IPS-18a (cell line): ENCODE results near the gene CHID1.

Source experiments
- H3K27ac ChIP-seq: one replicate; pipeline ENCODE4 v1.5.1; 2013; ENCODE audit warnings: low read length
- H3K27me3 ChIP-seq: one replicate; pipeline ENCODE4 v1.6.1; 2013; ENCODE audit warnings: mild to moderate bottlenecking, low read length; ENCODE audit not compliant: control insufficient read depth, insufficient read depth
- H3K36me3 ChIP-seq: one replicate; pipeline ENCODE4 v1.6.1; 2013; ENCODE audit warnings: low read depth, low read length; ENCODE audit not compliant: control insufficient read depth
- H3K4me1 ChIP-seq: one replicate; pipeline ENCODE4 v1.6.1; 2013; ENCODE audit warnings: low read depth, low read length; ENCODE audit not compliant: control insufficient read depth
- H3K4me3 ChIP-seq: one replicate; pipeline ENCODE4 v1.5.1; 2013; ENCODE audit warnings: low read length
- H3K9ac ChIP-seq: one replicate; pipeline ENCODE4 v1.6.1; 2013; ENCODE audit warnings: mild to moderate bottlenecking, low read length, moderate library complexity
- H3K9me3 ChIP-seq: one replicate; pipeline ENCODE4 v1.6.1; 2013; ENCODE audit warnings: low read depth, low read length; ENCODE audit not compliant: control insufficient read depth

CHID1 gene

GRCh38 chr11:866481-866880 is 44.1 kb downstream of the CHID1 start:
- Histone ChIP-seq H3K9ac (no peak overlapping the region), H3K36me3 (no peaks in the 10 kb centered on the region), H3K27me3 (no peaks in the 10 kb centered on the region), H3K27ac (no peak overlapping the region), H3K4me3 (no peak overlapping the region), H3K4me1 (peaks cover 25% of the 10 kb centered on the region), H3K9me3 (no peaks in the 10 kb centered on the region)

GRCh38 chr11:865462-866430 is 44.9 kb downstream of the CHID1 start:
- Histone ChIP-seq H3K4me1 (peaks cover 25% of the 10 kb centered on the region), H3K4me3 (no peak overlapping the region), H3K27ac (no peak overlapping the region), H3K27me3 (peaks cover 4% of the 10 kb centered on the region), H3K36me3 (no peaks in the 10 kb centered on the region), H3K9ac (no peak overlapping the region), H3K9me3 (no peaks in the 10 kb centered on the region)

- no peak overlapping the region for H3K27ac ChIP-seq
- peaks cover 5% of the 10 kb centered on the region for H3K27me3 ChIP-seq
- no peaks in the 10 kb centered on the region for H3K9me3 ChIP-seq
- peaks cover 21% of the 10 kb centered on the region for H3K4me1 ChIP-seq
- H3K9ac ChIP-seq, result no peak overlapping the region
- no peaks in the 10 kb centered on the region for H3K36me3 ChIP-seq
- H3K4me3 ChIP-seq, result no peak overlapping the region
Measured at GRCh38 chr11:864898-865297, 45.7 kb downstream of the CHID1 start.

DNA sequence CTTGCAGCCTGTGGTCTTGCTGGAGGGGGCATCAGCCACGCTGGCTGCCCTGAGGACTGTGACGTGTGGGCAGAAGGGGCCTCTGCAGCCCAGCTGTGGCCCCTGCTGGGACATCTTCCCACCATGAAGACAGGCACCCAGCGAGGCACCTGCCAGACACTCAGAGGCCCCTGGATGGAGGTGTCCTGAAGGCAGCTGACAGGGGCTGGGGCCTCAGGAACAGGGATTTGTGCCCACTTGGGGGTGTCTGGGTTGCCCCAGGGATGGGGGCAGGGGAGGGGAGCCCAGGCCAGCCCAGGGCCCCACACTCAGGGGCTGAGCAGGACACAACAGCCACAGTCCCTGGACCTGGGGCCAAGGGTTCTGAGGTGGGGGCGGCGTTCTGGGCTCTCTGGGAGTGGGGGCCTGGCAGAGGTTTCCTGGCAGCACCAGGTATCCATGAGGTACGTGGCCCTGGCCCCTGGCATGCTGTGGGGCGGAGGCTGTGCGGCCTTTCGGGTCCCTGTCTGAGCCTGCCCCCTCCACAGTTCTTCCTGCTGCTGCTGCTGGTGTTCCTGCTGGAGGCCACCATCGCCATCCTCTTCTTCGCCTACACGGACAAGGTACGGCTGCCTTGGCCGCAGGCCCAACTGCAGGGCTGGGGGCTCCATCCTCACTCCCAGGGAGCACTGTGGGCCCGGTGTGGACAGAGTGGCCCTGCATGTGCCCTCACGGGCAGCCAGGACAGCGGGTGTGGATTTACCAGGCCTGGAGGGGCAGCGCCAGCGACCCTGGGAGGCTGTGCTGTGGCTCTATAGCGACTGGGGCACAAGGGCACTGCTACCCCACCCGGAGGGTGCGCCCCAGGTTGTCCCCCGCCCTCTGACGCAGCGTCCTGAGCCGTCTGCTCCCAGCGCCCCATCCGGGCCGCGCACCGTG is 46.4 kb downstream of the CHID1 start:
- Histone ChIP-seq H3K36me3 (no peaks in the 10 kb centered on the region), H3K9me3 (no peaks in the 10 kb centered on the region), H3K9ac (no peak overlapping the region), H3K4me1 (peaks cover 21% of the 10 kb centered on the region), H3K27me3 (peaks cover 5% of the 10 kb centered on the region), H3K4me3 (no peak overlapping the region), H3K27ac (no peak overlapping the region)

GRCh38 chr11:863023-863909 is 47.3 kb downstream of the CHID1 start:
- Histone ChIP-seq H3K27ac (no peak overlapping the region), H3K27me3 (peaks cover 5% of the 10 kb centered on the region), H3K9me3 (no peaks in the 10 kb centered on the region), H3K4me1 (peaks cover 21% of the 10 kb centered on the region), H3K9ac (peak overlapping the region; percentile 28), H3K4me3 (peak overlapping the region; percentile 33), H3K36me3 (no peaks in the 10 kb centered on the region)

DNA sequence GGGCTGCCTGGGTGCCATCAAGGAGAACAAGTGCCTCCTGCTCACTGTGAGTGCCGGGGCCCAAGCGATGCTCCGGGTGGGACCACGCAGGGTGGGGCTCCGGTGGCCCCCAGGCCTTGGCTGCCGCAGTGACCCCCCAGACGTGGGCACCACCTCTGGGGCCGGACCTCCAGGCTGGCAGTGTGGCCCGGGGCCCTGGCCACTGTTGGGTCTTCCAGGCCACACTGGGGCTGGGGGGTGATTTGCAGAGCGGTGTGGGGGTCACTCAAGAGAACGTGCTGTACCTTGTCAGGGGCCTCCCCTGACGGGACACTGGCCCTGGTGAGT is 48.0 kb downstream of the CHID1 start:
- peaks cover 21% of the 10 kb centered on the region for H3K4me1 ChIP-seq
- H3K36me3 ChIP-seq, result no peaks in the 10 kb centered on the region
- H3K9ac ChIP-seq, result peak overlapping the region; percentile 28
- H3K27me3 ChIP-seq, result peaks cover 5% of the 10 kb centered on the region
- peak overlapping the region; percentile 33 for H3K4me3 ChIP-seq
- H3K27ac ChIP-seq, result no peak overlapping the region
- no peaks in the 10 kb centered on the region for H3K9me3 ChIP-seq

DNA sequence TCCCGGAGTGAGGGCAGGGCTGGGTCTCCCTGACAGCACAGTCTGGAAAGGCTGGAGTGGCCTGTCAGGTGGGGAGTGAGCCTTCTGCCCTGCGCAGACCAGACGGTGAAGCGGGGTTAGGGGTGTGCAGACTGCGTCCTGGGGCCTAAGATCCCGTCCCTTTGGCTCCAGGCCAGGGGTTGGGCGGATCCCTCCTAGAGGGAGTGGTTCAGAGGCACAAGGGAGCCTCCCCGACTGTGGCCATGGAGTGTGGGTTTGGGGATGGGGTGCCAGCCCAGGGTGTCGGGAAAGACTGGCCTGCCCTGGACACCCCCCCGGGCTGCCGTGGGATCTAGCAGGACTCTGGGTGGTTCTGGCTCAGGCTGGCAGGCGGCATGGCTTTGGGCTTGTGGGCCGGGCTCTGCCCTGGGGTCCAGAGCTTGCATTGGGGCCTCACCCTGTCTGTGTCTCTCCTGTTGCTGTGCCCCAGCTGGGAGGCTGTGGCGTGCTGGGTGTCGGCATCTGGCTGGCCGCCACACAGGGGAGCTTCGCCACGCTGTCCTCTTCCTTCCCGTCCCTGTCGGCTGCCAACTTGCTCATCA is 48.4 kb downstream of the CHID1 start:
- Histone ChIP-seq H3K36me3 (no peaks in the 10 kb centered on the region), H3K4me1 (peaks cover 21% of the 10 kb centered on the region), H3K27ac (no peak overlapping the region), H3K27me3 (peaks cover 5% of the 10 kb centered on the region), H3K9ac (peak overlapping the region; percentile 28), H3K9me3 (no peaks in the 10 kb centered on the region), H3K4me3 (peak overlapping the region; percentile 33)

GRCh38 chr11:861105-861479 is 49.5 kb downstream of the CHID1 start:
- no peak overlapping the region for H3K9ac ChIP-seq
- no peaks in the 10 kb centered on the region for H3K36me3 ChIP-seq
- H3K9me3 ChIP-seq, result no peaks in the 10 kb centered on the region
- no peak overlapping the region for H3K4me3 ChIP-seq
- peaks cover 30% of the 10 kb centered on the region for H3K4me1 ChIP-seq
- H3K27ac ChIP-seq, result no peak overlapping the region
- H3K27me3 ChIP-seq, result peaks cover 5% of the 10 kb centered on the region

GRCh38 chr11:860234-861104 is 50.1 kb downstream of the CHID1 start:
- Histone ChIP-seq H3K27me3 (peaks cover 5% of the 10 kb centered on the region), H3K27ac (no peak overlapping the region), H3K36me3 (no peaks in the 10 kb centered on the region), H3K4me1 (peaks cover 30% of the 10 kb centered on the region), H3K9me3 (no peaks in the 10 kb centered on the region), H3K4me3 (no peak overlapping the region), H3K9ac (no peak overlapping the region)

- Histone ChIP-seq H3K36me3 (no peaks in the 10 kb centered on the region), H3K27me3 (peaks cover 5% of the 10 kb centered on the region), H3K27ac (no peak overlapping the region), H3K4me1 (peaks cover 30% of the 10 kb centered on the region), H3K4me3 (no peak overlapping the region), H3K9me3 (no peaks in the 10 kb centered on the region), H3K9ac (no peak overlapping the region)
Measured at GRCh38 chr11:859394-860131, 51.0 kb downstream of the CHID1 start.
